Stimulated activated CD8-positive, alpha-beta memory T cell treated with anti-CD3 and anti-CD28 coated beads, Interleukin-4, amount 100 ng/mL, for 48 hours (primary cell): ENCODE data around the gene SLC9A5.
A peak's percentile ranks its signal among the peaks of the same experiment; 100 is the strongest.

Experiments used
- DNase-seq: peaks from one replicate; pipeline ENCODE4 v3.0.0-alpha.2; 2020

The SLC9A5 gene

DNA sequence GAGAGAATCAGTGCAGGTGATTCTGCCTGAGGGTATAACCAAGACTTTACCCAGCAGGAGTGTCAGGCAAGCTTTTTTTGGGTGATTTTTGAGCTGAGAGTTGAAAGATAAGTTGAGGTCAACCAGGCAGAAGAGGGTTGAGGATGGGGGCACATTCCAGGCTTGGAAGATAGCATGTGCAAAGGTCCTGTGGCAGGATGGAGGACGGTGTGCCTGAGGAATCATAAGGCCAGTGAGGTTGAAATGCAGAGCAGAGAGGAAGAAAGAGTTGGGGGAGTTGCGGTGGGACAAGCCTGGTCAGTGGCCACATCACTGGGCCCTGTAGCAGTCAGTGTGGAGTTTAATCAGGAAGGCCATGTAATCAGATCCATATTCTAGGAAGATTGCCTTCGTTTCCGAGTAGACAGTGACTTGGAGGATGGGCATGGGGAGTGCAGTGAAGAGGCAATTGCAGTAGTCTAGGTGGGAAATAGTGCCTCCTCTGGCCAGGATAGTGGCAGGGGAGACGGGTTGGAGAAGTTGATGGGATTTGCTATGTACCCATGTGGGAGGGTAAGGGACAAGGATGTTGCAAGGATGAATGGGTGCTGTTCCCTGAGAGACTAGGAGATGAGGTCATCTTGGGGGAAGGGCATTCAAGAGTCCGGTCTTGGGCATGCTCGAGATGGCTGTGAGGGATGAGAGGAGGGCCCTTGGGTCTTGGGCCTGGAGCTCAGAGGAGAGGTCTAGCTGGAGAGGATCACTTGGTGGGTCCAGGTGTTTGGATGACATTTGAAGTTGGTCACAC lies 34.5 kb downstream of the SLC9A5 start:
- no peak for DNase-seq

GRCh38 chr16:67283826-67284555 lies 35.2 kb downstream of the SLC9A5 start:
- DNase-seq, result no peak

DNA sequence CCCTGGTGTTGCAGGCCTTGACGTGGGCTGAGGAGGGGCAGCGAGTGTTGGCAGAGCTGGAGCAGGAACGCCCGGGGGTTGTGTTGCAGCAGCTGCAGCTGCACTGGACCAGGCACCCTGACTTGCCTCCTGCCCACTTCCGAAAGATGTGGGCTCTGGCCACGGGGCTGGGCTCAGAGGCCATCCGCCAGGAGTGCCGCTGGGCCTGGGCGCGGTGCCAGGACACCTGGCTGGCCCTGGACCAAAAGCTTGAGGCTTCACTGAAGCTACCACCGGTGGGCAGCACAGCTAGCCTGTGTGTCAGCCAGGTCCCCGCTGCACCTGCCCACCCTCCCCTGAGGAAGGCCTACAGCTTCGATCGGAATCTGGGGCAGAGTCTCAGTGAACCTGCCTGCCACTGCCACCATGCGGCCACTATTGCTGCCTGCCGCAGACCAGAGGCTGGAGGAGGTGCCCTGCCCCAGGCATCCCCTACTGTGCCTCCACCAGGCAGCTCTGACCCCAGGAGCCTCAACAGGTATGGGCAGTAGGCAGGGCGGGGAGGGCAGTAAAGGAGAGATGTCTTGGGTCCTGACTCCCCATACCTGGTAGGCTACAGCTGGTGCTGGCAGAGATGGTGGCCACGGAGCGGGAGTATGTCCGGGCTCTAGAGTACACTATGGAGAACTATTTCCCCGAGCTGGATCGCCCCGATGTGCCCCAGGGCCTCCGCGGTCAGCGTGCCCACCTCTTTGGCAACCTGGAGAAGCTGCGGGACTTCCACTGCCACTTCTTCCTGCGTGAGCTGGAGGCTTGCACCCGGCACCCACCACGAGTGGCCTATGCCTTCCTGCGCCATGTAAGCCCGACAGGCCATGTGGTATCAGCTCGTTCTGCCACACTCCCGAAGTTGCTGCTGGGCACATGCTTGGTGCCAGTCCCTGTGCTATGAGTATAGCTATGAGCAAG lies 36.2 kb downstream of the SLC9A5 start:
- DNase-seq, result no peak

GRCh38 chr16:67286441-67287235 lies 37.9 kb downstream of the SLC9A5 start:
- DNase-seq, result no peak

DNA sequence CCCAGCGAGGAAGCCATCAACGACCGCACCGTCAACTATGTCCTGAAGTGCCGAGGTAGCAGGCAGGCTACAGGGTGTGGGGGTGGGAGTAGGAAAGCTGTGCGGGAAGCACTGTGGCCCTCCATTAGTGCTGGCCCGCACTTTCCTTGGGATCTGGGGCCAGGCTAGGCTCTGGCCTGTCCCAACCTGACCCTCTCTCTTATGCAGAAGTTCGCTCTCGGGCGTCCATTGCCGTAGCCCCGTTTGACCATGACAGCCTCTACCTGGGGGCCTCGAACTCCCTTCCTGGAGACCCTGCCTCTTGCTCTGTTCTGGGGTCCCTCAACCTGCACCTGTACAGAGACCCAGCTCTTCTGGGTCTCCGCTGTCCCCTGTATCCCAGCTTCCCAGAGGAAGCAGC lies 39.2 kb downstream of the SLC9A5 start:
- no peak for DNase-seq

GRCh38 chr16:67291461-67291860 lies 42.7 kb downstream of the SLC9A5 start:
- no peak for DNase-seq

DNA sequence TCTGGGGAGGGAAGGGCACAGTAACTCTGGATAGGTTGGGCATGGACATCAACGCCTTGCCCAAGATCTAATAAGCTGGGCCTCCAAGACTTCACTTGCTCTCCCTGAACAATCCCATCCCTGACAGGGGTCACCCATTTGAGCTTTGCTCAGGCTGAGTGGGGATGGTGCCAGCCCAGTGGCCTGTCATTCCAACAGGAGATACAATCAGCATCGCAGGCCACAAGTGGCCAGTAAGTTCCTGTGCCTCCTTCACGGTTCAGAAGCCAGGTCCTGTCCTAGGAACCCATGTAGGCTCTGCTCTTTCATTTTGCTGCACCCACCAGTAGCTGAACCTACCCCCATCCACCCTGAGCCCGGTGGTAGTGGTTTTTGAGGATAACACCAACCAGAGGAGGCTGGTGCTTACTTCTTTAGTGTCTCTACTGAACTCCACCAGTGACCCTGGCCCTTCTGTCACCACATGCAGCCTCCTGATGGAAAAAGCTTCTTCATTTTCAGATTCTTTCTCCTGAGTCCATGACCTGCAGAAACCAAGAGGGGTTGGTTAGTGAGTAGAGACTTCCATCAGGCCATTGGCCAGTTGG lies 45.5 kb downstream of the SLC9A5 start:
- no peak for DNase-seq

GRCh38 chr16:67294938-67295361 lies 46.2 kb downstream of the SLC9A5 start:
- no peak for DNase-seq

- no peak for DNase-seq
These were observed 47.6 kb downstream of the SLC9A5 start for GRCh38 chr16:67296420-67296819.

- no peak for DNase-seq
These were observed 49.5 kb downstream of the SLC9A5 start for GRCh38 chr16:67298277-67298676.

GRCh38 chr16:67299269-67299668 lies 50.5 kb downstream of the SLC9A5 start:
- no peak for DNase-seq

DNA sequence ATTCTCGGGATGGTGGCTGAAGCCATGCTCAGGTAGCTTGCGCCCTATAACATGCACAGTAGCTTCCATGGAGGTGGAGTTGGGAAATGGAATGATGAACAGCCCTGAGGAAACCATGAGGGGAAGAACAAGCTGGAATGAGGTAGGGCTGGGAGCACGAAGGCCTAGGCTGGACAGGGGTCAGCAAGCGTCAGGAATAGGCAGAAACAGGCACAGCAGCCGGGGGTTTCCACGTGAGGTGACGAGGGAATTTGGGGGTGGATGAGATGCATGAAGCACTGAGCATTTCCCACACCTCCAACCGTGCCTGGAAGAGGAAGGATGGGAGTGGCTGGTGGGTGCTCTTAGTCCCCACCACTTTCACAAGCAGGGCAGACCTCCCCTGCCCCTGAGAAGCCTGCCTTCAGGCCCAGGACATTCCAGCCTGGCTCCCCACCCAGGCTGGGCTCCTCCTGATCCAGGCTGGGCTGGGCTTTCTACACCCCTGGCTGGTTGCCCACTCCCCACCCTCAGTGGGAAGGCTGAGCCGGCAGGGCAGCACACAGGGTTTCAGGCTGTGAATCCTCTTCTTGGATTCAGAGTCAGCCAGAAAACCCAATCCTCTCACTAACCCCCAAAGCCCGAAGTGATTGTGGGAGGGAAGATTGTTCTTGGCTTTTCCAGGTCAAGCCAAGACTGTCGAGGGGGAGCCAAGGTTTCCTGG lies 52.5 kb downstream of the SLC9A5 start:
- no peak for DNase-seq

DNA sequence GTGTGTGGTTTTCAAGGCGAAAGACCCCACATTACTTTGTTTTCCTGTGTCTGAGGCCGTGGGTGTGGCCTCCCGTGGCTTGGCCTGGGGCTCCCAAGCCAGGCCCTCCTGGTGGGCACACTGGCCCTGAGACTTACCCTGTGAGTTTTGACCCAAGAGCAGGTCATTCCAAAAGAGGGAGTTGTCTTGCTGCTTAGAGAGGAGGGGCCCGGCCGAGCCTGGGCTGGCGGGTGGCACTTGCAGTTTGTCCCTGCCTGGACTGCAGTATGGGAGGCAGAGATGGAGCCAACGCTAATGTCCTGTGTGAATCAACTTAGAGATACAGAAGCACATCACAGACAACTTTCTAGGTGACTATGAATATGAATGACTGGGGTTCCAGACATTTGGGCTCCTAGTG lies 53.3 kb downstream of the SLC9A5 start:
- no peak for DNase-seq

DNA sequence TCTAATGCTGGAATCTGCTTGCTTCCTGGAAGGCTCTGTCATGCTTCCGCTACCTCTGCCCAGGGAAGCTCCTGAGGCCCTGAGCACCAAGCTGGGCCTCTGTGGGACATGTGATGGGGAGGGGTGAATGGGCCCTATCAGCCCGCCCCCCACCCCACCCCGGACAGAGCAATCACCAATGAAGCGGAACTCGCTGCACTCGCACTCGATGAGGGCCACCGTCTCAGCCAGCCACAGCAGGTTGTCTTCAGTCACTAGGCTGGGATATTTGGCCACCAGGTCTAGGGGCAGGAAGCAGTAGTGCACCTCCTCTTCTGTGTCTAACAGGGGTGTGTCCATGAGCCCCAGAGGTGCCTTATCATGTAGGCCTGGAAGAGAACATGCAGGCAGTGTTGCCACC lies 54.2 kb downstream of the SLC9A5 start:
- no peak for DNase-seq

GRCh38 chr16:67304020-67304419 lies 55.2 kb downstream of the SLC9A5 start:
- DNase-seq, result no peak

GRCh38 chr16:67305216-67306071 lies 56.7 kb downstream of the SLC9A5 start:
- no peak for DNase-seq

- DNase-seq, result no peak
These were observed 61.8 kb downstream of the SLC9A5 start for GRCh38 chr16:67310561-67310960.

DNA sequence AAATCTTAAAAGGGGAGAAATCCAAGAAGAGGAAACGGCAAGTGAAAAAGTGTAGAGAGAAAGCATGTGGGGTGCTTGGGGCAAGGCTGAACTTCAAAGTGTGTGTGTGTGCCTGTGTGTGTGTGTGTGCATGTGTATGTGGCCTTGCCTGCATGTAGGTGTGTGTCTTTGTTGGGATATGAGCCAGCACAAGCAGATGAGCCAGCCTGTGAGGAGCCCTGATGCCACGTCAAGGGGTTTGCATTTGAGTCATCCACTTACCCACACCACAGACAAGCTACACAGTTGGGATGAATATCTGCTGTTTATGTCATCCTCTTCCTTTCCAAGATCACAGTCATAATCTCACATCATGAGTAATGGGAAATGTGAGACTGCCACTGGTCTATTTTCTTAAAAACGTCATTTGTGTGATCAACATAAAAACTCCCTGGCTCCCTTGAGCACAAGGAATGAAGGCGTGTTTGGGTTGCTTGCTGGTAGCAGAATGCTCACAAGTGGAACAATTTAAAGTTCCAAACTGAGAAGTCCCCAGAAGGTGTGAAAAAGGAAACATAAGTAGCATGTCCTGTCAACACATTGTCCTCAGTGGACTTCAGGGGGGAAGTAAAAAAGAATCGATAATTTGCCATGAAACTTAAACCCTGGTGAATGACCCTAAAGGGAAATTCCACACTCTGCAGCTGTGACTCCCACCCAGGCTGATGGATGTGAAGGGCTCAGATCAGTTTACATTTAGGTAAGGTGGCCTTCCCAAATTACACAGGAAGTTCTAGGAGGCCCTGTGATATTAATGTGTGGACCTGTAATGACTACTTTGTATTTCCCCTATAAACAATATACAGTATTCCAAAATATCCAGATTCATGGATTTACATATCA lies 63.1 kb downstream of the SLC9A5 start:
- DNase-seq, result peak; percentile 87

- no peak for DNase-seq
These were observed 63.9 kb downstream of the SLC9A5 start for GRCh38 chr16:67312719-67313118.
